Measurements from ENCODE around the gene SORCS1.

SORCS1 gene

DNA sequence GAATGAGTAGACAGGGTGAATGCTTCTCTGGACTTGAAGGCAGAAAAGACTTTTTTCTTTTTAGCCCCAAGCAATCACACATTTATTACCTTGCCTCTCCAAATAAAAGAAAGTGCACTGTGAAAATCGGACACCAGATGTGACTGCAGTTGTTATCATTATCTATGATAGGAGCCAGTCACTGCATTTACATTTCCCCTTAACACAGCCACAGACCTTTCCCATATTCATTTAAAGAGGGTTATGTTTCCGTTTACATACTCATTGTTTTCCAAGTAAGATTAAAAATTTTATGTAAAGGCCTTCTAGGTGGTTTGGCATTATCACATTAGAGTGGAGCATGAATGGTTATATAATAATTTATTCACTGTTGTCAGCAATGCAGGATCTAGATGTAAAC is 586.8 kb downstream of the SORCS1 start:
- no peak for DNase-seq (ENCODE audit: low read depth)

DNA sequence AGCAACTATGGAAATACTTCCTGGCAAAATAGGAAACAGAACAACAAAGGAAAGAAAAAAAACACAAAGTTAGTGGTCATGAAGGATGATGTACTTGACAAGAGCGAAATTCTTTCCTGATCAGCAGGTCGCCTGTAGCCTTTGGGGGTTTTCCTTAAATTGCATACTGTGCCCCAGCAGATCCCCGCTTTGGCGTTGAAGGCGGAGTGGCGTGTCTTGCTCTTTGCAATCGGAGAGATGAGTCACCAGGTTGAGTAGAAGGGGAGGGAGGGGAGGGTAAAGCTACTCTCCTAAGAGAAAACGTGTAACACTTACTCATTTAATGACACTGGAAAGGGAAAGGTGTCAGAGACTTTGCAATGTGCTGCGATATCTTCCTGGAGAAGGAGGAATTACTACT is 587.2 kb downstream of the SORCS1 start:
- no peak for DNase-seq (ENCODE audit: low read depth)

DNA sequence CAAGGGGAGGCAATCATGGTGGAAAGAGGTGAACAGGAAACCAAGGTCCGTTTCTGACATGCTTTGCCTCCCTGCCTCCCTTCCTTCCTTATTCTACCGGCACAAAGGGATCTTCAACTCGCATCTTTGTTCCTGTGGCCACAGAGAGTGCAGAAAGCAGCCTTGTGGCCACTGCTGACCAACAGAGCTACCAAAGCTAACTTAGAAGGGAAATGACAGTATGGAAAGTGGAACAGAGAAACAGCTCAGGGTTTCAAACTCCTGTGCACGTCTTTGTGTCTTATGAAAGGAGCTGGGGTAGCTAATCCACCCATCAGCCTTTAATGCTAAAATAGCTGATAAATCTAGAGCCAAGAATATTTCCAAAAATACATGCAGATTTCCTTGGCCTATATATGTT is 588.0 kb downstream of the SORCS1 start:
- no peak for DNase-seq (ENCODE audit: low read depth)

DNA sequence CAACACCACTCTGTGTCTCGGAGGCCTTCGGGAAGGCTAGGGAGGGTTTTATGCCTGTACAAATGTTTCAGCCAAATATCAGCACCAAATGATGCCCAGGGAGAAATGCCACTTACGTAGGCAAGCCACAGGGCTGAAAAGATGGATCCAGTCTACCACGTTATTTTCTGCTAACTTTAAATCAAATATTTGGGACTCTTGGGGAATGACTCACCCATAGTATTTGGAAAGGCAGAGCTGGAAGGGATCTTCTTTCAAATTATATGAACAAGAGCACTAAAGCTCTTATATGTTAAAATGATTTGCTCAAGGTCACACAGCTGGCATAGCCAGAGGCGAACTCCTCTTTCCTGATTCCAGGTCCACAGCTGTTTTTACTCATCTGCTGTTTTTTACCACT is 591.4 kb downstream of the SORCS1 start:
- DNase-seq (ENCODE audit: low read depth): no peak

GRCh38 chr10:106571192-106571946 is 593.1 kb downstream of the SORCS1 start:
- DNase-seq (ENCODE audit: low read depth): no peak

- DNase-seq (ENCODE audit: low read depth): no peak
Observed at GRCh38 chr10:106570268-106570667, 594.2 kb downstream of the SORCS1 start.

DNA sequence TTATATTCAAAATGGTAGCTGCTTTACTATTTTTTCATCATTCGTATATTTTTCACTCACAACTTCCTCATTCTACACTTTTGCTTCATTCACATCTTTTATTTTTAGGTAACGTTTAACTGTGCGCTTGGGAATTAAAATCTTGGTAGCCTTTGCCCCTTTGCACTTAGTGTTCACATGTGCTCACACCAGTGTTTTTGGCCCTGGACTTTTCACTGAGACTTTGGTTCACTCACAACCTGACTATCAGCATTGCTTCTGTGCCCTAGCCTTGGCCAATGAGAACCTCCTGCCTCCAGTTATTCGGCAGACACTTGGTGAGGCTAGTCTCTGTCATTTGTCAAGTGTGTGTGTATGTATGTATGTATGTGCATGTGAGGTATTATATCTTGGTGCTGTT is 596.9 kb downstream of the SORCS1 start:
- no peak for DNase-seq (ENCODE audit: low read depth)

GRCh38 chr10:106566873-106567272 is 597.6 kb downstream of the SORCS1 start:
- DNase-seq (ENCODE audit: low read depth): no peak

DNA sequence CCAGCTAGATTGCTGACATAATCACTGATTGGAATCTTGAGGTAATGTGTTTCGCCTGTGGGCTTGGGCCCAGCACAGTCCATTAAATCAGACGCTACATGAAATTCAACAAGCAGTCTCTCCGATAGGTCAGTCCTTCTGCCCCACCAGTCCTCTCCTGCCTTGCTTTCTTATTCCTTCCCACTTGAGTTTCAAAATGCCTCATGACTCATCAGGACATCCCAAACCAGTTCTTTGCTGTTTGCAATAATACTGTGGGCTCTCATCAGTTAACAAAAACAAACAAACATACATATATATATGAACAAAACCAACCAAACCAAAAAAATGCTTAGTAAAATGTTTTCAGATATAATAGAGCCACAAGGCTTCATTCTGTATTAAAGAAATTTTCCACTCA is 599.0 kb downstream of the SORCS1 start:
- no peak for DNase-seq (ENCODE audit: low read depth)

GRCh38 chr10:106563384-106563783 is 601.1 kb downstream of the SORCS1 start:
- no peak for DNase-seq (ENCODE audit: low read depth)

DNA sequence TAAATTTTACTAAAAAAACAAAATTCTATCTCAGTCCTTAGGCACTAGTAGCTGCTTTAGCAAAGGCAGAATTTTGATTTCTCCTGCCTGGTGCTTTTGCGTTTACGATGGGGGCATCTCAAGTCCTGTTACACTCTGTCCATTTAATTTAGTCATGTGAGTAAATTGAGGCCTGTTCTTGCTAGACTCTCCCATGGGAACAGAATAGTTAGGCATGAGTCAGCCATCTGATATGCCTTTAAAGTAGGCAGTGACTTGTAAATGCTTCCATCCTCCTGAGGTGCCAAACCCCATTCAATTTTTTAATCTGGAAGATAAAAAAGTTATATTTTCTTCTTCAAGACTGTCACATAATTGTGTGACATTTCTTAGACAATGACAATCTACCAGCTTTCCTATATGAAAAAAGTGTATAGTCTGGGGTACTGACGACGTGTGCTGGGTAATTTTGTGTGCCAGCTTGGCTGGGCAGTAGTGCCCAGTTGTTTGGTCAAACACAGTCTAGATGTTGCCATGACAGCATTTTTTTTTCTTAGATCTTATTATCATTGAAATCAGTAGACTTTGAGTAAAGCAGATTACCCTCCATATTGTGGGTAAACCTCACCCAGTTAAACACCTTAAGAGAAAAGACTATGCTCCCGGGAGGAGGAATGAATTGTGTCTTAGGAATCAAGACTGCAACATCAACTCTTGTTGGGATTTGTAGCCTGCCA is 603.4 kb downstream of the SORCS1 start:
- DNase-seq (ENCODE audit: low read depth): no peak

DNA sequence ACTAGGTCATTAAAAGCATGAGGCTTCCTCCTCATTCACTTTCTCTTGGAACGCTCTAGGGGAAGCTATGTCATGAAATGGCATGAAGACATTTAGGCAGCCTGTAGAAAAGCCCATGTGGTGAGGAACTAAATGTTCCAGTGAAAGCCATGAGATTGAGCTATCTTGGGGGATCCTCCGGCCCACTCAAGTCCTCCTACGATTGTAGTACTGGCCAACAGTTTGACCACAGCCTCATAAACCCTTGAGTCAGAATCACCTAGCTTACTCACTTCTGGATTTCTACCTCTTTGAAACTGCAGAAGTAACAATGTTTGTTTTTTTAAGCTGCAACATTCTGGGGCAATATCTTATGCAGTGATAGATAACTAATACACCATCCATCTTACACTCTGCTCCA is 605.1 kb downstream of the SORCS1 start:
- no peak for DNase-seq (ENCODE audit: low read depth)

DNA sequence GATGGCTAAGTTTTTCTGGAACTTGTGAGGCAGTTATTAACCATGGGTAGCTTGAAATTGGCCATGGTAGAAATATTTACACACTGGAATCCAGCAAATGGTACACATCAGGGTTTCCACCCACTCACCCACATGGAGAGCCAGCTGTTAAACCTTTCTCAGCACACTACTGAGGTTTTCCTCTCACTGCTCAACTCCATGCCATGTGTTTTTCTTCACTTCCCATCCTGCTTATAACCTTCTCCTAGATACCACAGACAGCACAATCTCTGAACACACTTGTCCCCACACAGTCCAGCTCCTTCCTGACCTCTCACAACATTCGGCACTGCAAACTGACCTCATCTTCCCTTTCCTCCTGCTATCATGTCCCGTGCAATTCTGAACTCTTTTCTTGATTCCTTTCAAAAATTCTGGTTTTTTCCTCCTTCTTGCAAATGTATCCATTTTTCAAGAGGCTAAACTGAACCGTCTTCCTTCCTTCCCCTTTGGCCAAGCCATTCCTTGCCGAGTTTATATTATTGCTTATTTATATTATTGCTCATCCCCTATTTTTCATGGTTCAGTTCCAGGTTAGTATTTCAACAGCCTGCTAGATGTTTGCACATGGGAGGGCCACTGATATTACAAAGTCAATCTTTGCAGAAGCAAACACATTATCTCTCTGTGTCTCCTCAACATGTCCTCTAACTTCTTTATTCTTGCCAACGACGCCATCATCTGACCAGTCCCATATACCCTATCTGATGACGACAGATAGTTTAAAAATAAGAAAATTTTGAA is 606.4 kb downstream of the SORCS1 start:
- no peak for DNase-seq (ENCODE audit: low read depth)

DNA sequence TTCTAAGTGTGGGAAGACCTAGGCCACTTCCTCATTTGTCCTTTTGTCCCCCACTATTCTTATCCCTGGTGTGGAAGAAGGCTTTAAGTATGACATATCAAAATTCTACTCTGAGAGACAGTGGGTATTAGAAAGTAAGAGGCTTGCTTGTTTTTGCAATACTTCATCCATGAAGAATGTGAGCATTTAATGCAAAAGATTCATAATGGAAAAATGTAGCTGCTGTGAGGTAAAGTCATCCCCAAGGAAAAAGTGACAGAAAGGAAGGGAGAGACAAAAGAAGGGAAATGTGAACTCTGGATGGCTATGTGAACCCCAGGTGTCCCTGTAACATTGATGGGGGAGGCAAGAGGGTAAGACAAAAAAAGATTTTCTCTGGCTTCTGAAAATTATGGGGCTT is 607.5 kb downstream of the SORCS1 start:
- no peak for DNase-seq (ENCODE audit: low read depth)

DNA sequence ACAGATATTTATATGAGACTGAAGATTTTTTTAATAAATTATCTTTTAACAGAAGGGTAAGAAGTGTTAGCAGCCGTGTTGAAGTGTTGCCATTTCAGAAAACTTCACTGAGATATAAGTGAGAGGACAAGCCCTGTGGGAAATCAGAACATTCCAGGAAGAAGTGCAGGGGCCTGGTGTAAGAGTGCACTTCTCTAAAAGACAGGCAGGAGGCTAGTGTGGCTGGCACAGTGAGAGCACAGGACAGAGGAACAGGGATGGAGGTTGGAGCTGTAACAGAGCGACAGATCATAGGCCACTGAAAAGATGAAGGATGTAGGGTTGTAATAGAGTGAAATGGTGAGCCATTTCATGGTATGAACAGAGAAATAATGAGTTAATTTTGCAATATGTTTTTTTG is 608.9 kb downstream of the SORCS1 start:
- DNase-seq (ENCODE audit: low read depth): no peak

GRCh38 chr10:106551501-106552062 is 612.9 kb downstream of the SORCS1 start:
- DNase-seq (ENCODE audit: low read depth): no peak

DNA sequence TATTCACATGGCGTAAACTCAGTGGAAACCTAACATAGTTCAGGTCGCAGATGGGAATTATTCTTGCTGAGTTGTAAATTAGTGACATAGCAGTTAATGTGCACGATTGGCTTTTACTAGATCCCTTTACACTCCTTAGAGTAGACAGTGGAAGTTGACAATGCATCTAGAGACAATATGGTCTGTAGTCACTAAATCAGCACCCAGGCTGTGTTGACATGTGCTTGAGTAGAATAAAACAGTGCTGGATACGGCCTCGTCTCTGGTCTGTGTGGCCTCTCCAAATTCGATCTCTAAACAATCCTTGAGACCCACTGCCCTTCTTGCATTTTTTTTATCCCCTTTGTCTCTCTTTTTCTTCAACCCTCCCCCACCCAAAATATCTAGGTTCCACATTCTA is 615.7 kb downstream of the SORCS1 start:
- no peak for DNase-seq (ENCODE audit: low read depth)

DNA sequence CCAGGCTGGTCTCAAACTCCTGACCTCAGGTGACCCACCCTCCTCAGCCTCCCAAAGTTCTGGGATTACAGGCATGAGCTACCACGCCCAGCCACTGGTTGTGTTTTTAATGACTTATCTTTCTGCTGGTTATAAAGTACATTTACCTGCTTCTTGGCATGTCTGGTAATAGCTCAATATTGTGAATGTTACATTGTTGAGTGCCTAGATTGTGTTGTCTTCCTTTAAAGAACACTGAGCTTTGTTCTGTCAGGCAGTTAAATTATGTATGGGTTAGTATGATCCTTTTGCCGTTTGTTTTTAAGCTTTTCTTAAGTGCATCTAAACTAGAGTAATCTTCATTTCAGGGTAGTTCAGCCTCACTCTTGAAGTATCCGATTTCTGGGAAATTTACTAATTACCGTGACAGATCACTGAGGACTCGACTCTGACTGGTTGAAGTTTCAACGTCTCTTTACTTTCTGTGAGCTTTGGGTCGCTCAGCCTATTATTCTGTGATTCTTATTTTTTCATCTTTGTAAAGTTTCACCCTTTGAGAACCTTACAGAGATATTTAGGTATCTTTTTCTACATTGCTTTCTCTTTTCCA is 617.4 kb downstream of the SORCS1 start:
- no peak for DNase-seq (ENCODE audit: low read depth)

DNA sequence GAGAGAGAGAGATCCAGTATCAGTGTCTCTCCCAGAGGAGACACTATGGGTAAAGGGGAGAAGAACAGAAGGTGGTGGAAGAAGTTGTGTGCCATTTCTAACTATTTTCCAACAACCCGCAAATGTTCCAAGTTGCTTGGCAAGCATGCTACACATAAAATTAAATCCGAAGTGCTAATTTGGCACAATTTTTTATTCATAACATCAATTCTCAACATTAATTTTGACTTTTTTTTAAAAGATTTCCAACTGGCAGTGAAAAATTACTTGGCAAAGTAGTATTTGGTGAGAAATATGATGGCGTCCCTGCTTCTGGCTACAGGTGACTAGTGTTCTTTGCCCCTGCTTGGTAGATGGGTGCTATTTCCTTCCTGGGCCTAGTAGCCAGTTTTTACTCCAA is 622.0 kb downstream of the SORCS1 start:
- no peak for DNase-seq (ENCODE audit: low read depth)

- DNase-seq (ENCODE audit: low read depth): no peak
Observed at GRCh38 chr10:106540645-106541044, 623.9 kb downstream of the SORCS1 start.

GRCh38 chr10:106537866-106538265 is 626.6 kb downstream of the SORCS1 start:
- no peak for DNase-seq (ENCODE audit: low read depth)

- DNase-seq (ENCODE audit: low read depth): no peak
Observed at GRCh38 chr10:106535304-106535953, 629.1 kb downstream of the SORCS1 start.
